K562 (cell line): ENCODE measurements around the gene SSTR5.

Source experiments
- FOXP1 ChIP-seq: sonication (generic); formaldehyde crosslinking; IDR thresholded peaks from 2 replicates; pipeline ENCODE4 v1.8.0; 2022; ENCODE audit warnings: mild to moderate bottlenecking, missing genetic modification reagents
- ILK ChIP-seq: fragments of 450-650 bp; IDR thresholded peaks from 2 replicates; pipeline ENCODE4 v1.6.1; 2016; ENCODE audit warnings: missing genetic modification characterization, low read depth, mild to moderate bottlenecking, missing compliant biosample characterization, moderate library complexity, borderline replicate concordance
- MAZ ChIP-seq, 2 experiments: fragments of 450-650 bp in 1 of 2; sonication (generic) in 1 of 2; formaldehyde crosslinking; IDR thresholded peaks in 1 of 2; conservative IDR thresholded peaks in 1 of 2; 2 replicates each; pipeline versions ENCODE4 v1.4.0 to v1.5.0; 2020; ENCODE audit warnings: mild to moderate bottlenecking in 1 of 2, missing genetic modification reagents in 1 of 2
- NR1H2 ChIP-seq: sonication (generic); formaldehyde crosslinking; IDR thresholded peaks from 2 replicates; pipeline ENCODE4 v1.4.0; 2020; ENCODE audit warnings: mild to moderate bottlenecking, missing genetic modification reagents
- STAT5A ChIP-seq: IDR thresholded peaks from 2 replicates; pipeline ENCODE4 v1.6.1; 2012; ENCODE audit warnings: low read length, inconsistent platforms, borderline replicate concordance
- TF ChIP-seq, protein P1 (sequence below), 3 experiments: IDR thresholded peaks in 2 of 3; conservative IDR thresholded peaks in 1 of 3; 2 replicates each; pipeline ENCODE4 v1.5.1; 2011 to 2012; ENCODE audit warnings: low read length in 3 of 3, mild to moderate bottlenecking in 3 of 3, control low read depth in 2 of 3, improper control_type of control experiment in 1 of 3, inconsistent platforms in 1 of 3, low read depth in 1 of 3, mixed read lengths in 1 of 3, moderate library complexity in 1 of 3; ENCODE audit not compliant: insufficient read depth in 2 of 3
- TF ChIP-seq, protein P2 (sequence below), 2 experiments: fragments of 450-650 bp; formaldehyde crosslinking in 1 of 2; IDR thresholded peaks; 2 replicates each; pipeline versions ENCODE4 v1.4.0 to v1.6.1; 2014 to 2020; ENCODE audit warnings: mild to moderate bottlenecking in 2 of 2, borderline replicate concordance in 1 of 2, low read depth in 1 of 2

GRCh38 chr16:1040346-1040745, 32.2 kb upstream of the SSTR5 start:
- TF ChIP-seq STAT5A (no peak), FOXP1 (CRISPR knock-in tag) (no peak), MAZ (CRISPR knock-in tag; conservative IDR thresholded peaks at IDR 0.05 in 1 of 2, IDR thresholded peaks at IDR 0.05 in 1 of 2) (no peak), NR1H2 (CRISPR knock-in tag) (no peak), ILK (tag) (no peak)
- TF ChIP-seq, protein P1, sequence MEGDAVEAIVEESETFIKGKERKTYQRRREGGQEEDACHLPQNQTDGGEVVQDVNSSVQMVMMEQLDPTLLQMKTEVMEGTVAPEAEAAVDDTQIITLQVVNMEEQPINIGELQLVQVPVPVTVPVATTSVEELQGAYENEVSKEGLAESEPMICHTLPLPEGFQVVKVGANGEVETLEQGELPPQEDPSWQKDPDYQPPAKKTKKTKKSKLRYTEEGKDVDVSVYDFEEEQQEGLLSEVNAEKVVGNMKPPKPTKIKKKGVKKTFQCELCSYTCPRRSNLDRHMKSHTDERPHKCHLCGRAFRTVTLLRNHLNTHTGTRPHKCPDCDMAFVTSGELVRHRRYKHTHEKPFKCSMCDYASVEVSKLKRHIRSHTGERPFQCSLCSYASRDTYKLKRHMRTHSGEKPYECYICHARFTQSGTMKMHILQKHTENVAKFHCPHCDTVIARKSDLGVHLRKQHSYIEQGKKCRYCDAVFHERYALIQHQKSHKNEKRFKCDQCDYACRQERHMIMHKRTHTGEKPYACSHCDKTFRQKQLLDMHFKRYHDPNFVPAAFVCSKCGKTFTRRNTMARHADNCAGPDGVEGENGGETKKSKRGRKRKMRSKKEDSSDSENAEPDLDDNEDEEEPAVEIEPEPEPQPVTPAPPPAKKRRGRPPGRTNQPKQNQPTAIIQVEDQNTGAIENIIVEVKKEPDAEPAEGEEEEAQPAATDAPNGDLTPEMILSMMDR (IDR thresholded peaks at IDR 0.05 in 2 of 3, conservative IDR thresholded peaks at IDR 0.05 in 1 of 3; ENCODE audit: insufficient read depth in 2 of 3, low read depth in 1 of 3, low read length in 3 of 3): no peak
- TF ChIP-seq, protein P2, sequence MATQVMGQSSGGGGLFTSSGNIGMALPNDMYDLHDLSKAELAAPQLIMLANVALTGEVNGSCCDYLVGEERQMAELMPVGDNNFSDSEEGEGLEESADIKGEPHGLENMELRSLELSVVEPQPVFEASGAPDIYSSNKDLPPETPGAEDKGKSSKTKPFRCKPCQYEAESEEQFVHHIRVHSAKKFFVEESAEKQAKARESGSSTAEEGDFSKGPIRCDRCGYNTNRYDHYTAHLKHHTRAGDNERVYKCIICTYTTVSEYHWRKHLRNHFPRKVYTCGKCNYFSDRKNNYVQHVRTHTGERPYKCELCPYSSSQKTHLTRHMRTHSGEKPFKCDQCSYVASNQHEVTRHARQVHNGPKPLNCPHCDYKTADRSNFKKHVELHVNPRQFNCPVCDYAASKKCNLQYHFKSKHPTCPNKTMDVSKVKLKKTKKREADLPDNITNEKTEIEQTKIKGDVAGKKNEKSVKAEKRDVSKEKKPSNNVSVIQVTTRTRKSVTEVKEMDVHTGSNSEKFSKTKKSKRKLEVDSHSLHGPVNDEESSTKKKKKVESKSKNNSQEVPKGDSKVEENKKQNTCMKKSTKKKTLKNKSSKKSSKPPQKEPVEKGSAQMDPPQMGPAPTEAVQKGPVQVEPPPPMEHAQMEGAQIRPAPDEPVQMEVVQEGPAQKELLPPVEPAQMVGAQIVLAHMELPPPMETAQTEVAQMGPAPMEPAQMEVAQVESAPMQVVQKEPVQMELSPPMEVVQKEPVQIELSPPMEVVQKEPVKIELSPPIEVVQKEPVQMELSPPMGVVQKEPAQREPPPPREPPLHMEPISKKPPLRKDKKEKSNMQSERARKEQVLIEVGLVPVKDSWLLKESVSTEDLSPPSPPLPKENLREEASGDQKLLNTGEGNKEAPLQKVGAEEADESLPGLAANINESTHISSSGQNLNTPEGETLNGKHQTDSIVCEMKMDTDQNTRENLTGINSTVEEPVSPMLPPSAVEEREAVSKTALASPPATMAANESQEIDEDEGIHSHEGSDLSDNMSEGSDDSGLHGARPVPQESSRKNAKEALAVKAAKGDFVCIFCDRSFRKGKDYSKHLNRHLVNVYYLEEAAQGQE (IDR thresholded peaks at IDR 0.05; ENCODE audit: borderline replicate concordance): no peak
- TF ChIP-seq, protein P2 (CRISPR knock-in tag; IDR thresholded peaks at IDR 0.05; ENCODE audit: low read depth): no peak
